ENCODE data around the gene NTN1.

Gene NTN1

GRCh38 chr17:9233271-9233599 is 211.9 kb downstream of the NTN1 start:
- Histone ChIP-seq H3K27ac (ENCODE audit: low read length) (no peak overlapping the region), H3K9ac (ENCODE audit: low read length) (no peak overlapping the region), H3K9me3 (ENCODE audit: insufficient read depth, low read length) (no peaks in the 10 kb centered on the region), H3K36me3 (replicated peaks; ENCODE audit: low read depth, low read length) (no peaks in the 10 kb centered on the region), H3K27me3 (ENCODE audit: low read depth, low read length) (no peaks in the 10 kb centered on the region), H4K20me1 (ENCODE audit: insufficient read depth, low read length) (no peaks in the 10 kb centered on the region), H2AFZ (ENCODE audit: low read depth, low read length) (no peak overlapping the region), H3K4me3 (ENCODE audit: low read length) (no peak overlapping the region), H3K79me2 (ENCODE audit: low read length) (no peaks in the 10 kb centered on the region), H3K4me2 (ENCODE audit: low read length) (no peak overlapping the region), H3K4me1 (ENCODE audit: low read length) (no peaks in the 10 kb centered on the region)
- TF ChIP-seq EZH2phosphoT487 (IDR thresholded peaks at IDR 0.05; ENCODE audit: low read depth): no peak

GRCh38 chr17:9233761-9234160 is 212.5 kb downstream of the NTN1 start:
- no peak overlapping the region for H3K9ac ChIP-seq (ENCODE audit: low read length)
- no peaks in the 10 kb centered on the region for H3K79me2 ChIP-seq (ENCODE audit: low read length)
- H3K4me3 ChIP-seq (ENCODE audit: low read length): no peak overlapping the region
- no peak overlapping the region for H2AFZ ChIP-seq (ENCODE audit: low read depth, low read length)
- no peaks in the 10 kb centered on the region for H3K27me3 ChIP-seq (ENCODE audit: low read depth, low read length)
- peaks cover 3% of the 10 kb centered on the region; the same call in 1 of the 2 replicates for H3K4me1 ChIP-seq (ENCODE audit: low read length)
- H3K27ac ChIP-seq (ENCODE audit: low read length): no peak overlapping the region
- no peak for TF ChIP-seq CTCF (IDR thresholded peaks at IDR 0.05; ENCODE audit: low read depth, low read length)
- no peak for TF ChIP-seq EZH2phosphoT487 (IDR thresholded peaks at IDR 0.05; ENCODE audit: low read depth)
- H4K20me1 ChIP-seq (ENCODE audit: insufficient read depth, low read length): no peaks in the 10 kb centered on the region
- H3K9me3 ChIP-seq (ENCODE audit: insufficient read depth, low read length): no peaks in the 10 kb centered on the region
- H3K4me2 ChIP-seq (ENCODE audit: low read length): no peak overlapping the region
- H3K36me3 ChIP-seq (replicated peaks; ENCODE audit: low read depth, low read length): no peaks in the 10 kb centered on the region

- H3K4me3 ChIP-seq (ENCODE audit: low read length): no peak overlapping the region
- no peak for TF ChIP-seq CTCF (IDR thresholded peaks at IDR 0.05; ENCODE audit: low read depth, low read length)
- TF ChIP-seq EZH2phosphoT487 (IDR thresholded peaks at IDR 0.05; ENCODE audit: low read depth): no peak
- no peak overlapping the region for H3K27ac ChIP-seq (ENCODE audit: low read length)
- H3K9me3 ChIP-seq (ENCODE audit: insufficient read depth, low read length): no peaks in the 10 kb centered on the region
- H2AFZ ChIP-seq (ENCODE audit: low read depth, low read length): no peak overlapping the region
- H4K20me1 ChIP-seq (ENCODE audit: insufficient read depth, low read length): no peaks in the 10 kb centered on the region
- no peaks in the 10 kb centered on the region for H3K36me3 ChIP-seq (replicated peaks; ENCODE audit: low read depth, low read length)
- no peak overlapping the region for H3K4me2 ChIP-seq (ENCODE audit: low read length)
- peaks cover 10% of the 10 kb centered on the region; the same call in 1 of the 2 replicates for H3K4me1 ChIP-seq (ENCODE audit: low read length)
- no peaks in the 10 kb centered on the region for H3K79me2 ChIP-seq (ENCODE audit: low read length)
- no peaks in the 10 kb centered on the region for H3K27me3 ChIP-seq (ENCODE audit: low read depth, low read length)
- no peak overlapping the region for H3K9ac ChIP-seq (ENCODE audit: low read length)
Measured at GRCh38 chr17:9234389-9234945, 213.2 kb downstream of the NTN1 start.

- TF ChIP-seq CTCF (IDR thresholded peaks at IDR 0.05; ENCODE audit: low read depth, low read length): no peak
- no peak for TF ChIP-seq EZH2phosphoT487 (IDR thresholded peaks at IDR 0.05; ENCODE audit: low read depth)
- Histone ChIP-seq H2AFZ (ENCODE audit: low read depth, low read length) (no peak overlapping the region), H3K4me2 (ENCODE audit: low read length) (no peak overlapping the region), H3K9ac (ENCODE audit: low read length) (no peak overlapping the region), H3K4me1 (ENCODE audit: low read length) (peaks cover 13% of the 10 kb centered on the region; the same call in 1 of the 2 replicates), H3K9me3 (ENCODE audit: insufficient read depth, low read length) (no peaks in the 10 kb centered on the region), H4K20me1 (ENCODE audit: insufficient read depth, low read length) (no peaks in the 10 kb centered on the region), H3K27ac (ENCODE audit: low read length) (no peak overlapping the region), H3K36me3 (replicated peaks; ENCODE audit: low read depth, low read length) (no peaks in the 10 kb centered on the region), H3K79me2 (ENCODE audit: low read length) (no peaks in the 10 kb centered on the region), H3K4me3 (ENCODE audit: low read length) (no peak overlapping the region), H3K27me3 (ENCODE audit: low read depth, low read length) (no peaks in the 10 kb centered on the region)
Measured at GRCh38 chr17:9235346-9235745, 214.0 kb downstream of the NTN1 start.

Data from OCI-LY3 (cell line).